NCI-H69 (cell line): Measurements from ENCODE around the gene MYCN.

ENCODE experiments used
- DNase-seq: peaks from one replicate; lab custom pipeline; 2025; lab: John Stamatoyannopoulos, UW

The MYCN gene

DNA sequence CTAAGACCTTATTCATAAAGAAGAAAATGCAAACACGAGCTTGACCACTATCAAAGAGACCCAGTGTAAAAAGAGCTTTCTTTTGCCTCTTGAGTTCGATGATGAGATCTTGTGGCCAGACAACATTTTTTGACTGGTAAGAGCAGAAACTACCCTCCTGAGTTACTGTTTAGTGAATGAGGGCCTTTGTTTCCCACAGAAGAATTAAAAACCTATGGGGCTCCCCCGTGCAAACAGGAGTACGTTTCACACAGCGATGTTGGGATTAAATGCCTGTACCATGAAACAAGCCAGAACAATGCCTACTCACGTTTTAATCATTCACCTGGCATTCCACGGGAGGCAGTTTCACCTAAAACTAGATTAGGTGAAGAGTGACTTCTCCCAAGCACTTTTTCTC is 36.0 kb downstream of the MYCN start:
- no peak for DNase-seq

- DNase-seq: no peak
Observed at GRCh38 chr2:15979051-15979758, 38.9 kb downstream of the MYCN start.

GRCh38 chr2:15979759-15980604 is 39.6 kb downstream of the MYCN start:
- no peak for DNase-seq

DNA sequence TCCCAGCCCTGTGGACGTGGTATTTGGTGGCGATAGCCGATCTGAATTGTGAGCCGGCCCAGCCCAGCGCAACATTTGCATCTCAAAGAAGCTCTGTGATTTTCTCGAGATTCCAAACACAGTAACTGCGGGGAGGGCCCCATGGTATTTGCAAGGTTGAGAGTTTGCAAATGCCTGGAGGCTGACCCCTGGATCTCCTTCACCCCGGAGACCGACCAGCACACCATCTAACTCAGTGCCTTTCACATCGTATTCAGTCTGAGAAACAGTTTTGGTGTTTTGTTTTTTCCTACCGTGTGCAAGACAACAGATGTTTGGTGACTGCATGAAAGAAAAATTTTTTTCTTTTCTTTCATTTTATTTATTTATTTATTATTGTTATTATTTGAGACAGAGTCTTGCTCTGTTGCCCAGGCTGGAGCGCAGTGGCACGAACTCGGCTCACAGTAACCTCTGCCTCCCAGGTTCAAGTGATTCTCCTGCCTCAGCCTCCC is 40.3 kb downstream of the MYCN start:
- DNase-seq: no peak

DNA sequence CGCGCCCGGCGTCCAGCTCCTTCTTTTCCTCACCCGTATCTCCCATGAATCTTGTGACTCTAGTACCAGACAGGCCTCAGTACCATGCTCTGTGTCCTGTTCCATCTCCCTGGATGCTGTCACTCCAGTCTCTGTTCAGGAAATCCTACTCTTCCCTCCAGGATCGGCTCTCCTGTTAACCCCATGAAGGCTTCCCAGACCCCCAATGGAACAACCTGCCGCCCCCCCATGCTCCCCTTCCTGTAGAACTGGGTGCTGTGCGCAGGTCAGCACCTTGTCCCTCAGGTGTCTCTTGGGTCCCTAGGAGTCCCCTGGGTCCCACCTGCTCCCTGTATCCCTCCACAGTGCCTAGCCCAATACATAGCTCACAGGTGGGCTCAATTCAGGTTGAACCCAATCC is 41.3 kb downstream of the MYCN start:
- no peak for DNase-seq

DNA sequence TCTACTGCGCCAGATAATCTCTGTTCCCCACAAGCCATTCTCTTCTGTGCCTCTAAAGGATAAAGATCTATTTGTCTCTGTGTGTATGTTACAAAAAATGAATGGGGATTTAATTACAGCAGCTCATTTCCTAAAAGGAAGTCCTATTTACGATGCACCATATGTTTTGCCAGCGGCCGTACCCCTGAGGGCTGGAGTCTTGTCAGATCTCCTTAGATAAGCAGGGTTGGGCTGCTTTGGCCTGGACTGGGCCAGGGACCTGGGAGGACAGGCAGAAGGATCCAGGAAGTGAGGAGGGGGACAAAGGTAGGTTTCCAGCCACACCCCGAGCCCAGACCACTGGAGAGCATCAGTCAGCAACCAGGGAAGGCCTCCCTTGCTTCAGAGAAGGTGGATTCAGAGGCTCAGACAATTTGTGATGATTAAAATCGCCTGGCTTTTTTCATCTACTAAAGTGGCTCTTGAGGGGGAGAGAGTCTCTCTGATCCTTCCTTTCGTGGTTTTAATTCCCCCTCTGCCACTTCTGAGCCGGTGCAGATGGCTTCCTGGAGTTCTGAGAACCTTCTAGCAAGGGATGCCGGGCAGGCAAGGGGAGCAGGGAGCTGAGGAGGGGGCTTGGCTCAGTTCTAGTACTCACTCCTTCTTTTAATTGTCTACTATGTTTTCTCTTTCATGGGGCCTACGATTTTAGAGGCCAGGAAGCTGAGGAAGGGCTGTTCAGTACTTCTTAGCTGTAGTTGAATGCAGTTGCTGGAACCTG is 42.1 kb downstream of the MYCN start:
- DNase-seq: peak; percentile 100

GRCh38 chr2:15983496-15983895 is 43.1 kb downstream of the MYCN start:
- no peak for DNase-seq

DNA sequence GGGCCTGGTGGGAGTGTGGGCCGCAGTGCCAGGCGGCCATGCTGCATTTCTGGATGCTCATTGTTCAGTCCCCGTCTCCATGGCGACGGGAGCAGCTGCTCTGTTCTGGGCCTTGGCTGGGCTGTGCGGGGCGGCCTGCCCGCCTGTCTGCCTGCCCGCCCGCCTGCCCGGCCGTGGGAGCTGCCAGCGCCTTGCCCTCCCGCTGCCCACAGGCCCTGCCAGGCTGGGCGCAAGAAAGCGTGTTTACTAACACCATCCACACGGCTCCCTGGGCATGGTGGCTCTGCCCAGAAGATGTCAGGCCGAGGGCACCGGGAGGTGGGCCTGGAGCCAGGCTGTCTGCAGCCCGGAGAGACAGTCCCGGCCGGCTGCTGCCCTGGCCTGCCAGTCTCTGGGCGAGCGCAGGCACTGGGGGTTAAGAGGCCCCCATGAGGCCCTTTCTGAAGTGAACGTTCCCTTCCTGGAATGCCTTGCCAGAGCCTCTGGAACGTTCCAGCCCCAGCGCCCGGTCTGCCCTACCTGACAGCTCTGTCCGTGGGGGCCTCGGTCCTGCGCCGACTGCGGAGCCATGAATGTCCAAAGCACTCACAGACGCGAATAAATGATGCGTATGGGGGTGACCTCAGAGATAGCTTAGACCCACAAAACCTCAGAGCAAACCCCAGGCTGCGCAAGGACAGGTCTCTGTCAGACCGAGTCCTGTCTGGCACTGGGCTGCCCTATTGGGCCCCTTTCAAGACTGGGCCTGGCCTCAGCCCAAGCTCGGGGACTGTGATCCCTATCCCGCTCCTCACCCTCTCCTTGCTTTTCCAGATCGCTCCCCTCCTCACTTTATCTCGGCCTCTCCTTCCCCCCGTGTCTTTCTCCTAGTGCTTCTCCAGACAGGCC is 44.3 kb downstream of the MYCN start:
- peak; percentile 100 for DNase-seq

- DNase-seq: no peak
Observed at GRCh38 chr2:15985531-15985930, 45.2 kb downstream of the MYCN start.

- peak; percentile 100 for DNase-seq
Observed at GRCh38 chr2:15986068-15986560, 45.8 kb downstream of the MYCN start.

- DNase-seq: no peak
Observed at GRCh38 chr2:15986644-15987043, 46.3 kb downstream of the MYCN start.

- no peak for DNase-seq
Observed at GRCh38 chr2:15988733-15989132, 48.4 kb downstream of the MYCN start.

DNA sequence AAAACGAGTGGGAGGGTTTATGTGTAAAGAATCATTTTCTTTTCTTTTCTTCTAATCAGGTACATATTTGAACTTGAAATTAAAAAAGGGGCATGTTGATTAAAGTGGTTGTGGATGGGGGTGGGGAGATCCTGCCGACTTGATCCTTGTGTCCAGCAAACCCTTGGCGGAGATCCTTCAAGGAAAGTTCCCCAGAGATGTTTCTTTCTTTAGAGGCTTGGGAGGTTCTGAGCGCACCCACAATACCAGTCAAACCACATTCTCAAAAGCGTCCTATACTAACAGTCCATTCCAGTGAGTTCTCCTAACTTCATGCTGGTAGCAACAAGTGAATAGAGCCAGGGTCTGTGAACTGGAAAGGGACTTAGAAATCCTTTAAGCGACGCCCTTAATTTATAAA is 49.2 kb downstream of the MYCN start:
- no peak for DNase-seq

DNA sequence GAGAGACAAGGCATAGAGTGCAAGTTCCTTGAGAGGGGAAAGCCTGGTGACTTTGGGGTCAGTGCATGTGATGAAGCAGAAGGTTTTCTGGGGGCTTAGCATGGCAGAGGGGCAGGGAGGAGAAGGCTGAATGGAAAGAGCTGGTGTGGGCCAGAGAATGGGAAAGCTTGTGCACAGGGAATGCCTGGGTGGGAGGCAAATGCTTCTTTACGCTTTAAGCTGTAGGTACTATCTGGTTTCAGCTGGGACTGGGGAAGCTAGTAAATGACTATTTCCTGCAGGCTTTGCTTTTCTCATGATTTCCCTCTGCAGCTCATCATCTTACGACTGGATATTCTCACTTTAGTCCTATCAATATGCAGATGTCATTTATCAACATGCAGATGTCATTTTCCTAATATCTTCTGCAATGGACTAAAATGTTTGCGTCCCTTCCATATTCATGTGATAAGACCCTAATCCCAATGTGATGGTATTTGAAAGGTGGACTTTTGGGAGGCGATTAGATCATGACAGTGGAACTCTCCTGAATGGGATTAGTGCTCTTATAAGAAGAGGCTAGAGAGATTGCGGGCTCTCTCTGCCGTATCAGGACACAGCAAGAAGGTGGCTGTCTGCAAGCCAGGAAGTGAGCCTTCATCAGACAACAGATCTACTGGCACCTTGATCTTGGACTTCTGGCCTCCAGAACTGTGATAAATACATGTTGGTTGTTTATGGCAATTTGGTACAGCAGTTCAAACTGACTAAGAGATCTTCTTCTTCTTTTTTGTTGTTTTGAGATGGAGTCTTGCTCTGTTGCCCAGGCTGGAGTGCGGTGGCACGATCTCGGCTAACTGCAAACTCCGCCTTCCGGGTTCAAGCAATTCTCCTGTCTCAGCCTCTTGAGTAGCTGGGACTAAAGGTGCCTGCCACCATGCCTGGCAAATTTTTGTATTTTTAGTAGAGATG is 50.1 kb downstream of the MYCN start:
- DNase-seq: no peak

DNA sequence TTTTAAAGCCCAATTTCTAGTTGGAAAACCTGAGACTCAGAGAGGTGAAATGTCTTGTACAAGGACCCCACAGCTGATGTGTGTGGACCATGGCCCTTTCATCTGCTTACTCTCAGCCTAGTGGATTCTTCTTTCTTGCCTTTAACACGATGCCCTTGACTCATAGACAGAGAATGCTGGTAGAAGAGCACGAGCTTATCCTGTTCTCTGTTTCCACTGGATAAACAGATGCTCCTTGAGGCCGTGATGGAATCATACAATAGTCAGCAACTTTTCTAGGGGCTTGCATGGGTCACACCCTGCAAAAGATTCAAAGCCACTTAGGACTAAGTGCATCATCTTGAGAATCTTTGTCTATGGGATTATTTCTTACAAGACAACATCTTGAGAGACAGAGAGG is 50.9 kb downstream of the MYCN start:
- no peak for DNase-seq

DNA sequence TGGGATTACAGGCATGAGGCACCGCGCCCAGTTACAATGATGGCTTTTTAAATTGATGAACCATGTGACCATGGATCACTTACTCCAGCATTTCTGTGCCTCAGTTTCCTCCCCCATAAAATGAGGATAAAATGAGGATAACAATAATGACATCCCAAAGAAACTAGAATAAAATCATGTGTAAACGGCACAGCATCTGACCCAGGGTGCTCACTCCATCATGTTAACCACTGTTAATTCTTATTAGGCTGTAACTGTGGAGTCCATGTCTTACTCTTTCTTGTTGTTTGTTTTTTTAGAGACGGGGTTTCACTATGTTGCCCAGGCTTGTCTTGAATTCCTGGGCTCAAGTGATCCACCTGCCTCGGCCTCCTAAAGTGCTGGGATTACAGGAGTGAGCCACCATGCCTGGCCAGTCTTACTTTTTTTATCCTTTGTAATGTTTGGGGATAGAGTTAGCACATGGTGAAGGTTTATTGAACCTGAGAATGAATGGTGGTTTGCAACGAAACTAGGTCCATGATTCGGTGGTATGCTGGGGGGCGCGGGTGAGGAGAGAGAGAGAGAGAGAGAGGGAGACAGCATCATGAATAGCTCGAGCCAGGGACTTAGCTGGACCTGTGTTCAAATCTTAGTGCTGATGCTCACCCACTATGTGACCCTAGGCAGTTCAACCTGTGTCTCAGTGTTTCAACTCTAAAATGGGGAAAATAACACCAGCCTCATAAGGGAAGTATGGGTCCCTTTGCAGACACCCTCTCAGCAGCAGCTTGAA is 52.3 kb downstream of the MYCN start:
- no peak for DNase-seq

- DNase-seq: peak; percentile 100
Observed at GRCh38 chr2:15993232-15993610, 52.9 kb downstream of the MYCN start.

DNA sequence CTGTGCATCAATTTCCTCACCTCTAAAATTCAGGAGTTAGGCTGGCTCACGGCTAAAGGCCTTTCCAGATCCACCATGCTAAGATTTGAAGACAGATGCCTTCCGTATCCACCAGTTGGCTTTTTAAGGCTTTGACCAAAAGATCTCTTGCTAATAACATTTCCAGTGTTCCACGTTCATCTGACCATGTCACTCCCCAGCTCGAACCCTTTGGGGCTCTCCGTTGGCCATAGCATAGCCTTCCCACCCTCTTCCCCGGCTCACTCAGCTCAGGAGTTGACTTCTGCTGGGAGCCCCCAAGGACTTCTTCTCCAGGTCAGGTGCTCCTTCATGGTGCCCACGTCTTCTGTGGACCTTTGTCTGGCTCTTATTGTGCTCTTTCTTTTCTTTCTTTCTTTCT is 53.3 kb downstream of the MYCN start:
- no peak for DNase-seq

DNA sequence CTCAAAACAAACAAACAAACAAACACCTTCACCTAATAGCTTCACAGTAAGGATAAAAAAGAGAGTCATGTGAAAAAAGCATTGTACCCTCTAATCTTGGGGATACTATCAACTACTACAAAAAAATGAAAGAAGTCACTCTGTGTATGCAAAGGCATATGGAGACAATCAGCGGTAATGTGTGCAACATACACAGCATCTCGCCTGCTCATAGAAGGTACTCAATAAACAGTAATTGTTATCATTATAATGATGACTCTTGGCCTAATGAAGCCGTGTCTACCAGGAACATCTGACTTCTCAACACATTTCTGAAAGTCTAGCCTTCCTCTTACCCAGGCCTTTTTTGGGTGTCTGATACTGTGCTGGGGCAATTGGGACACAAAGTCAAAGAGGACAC is 55.3 kb downstream of the MYCN start:
- no peak for DNase-seq
